H1 (cell line): ENCODE data around the gene PKD1. TPM values are rescaled to one million over a fixed set of nuclear protein-coding genes. Genes with fewer than 3 reads are reported as not detected.

Source experiments
- CTCF ChIA-PET: fragments of 300-600 bp; sonication (Branson Sonifier 250); formaldehyde crosslinking; loops from one replicate; lab custom pipeline; 2021; ENCODE audit not compliant: partially characterized antibody; lab: Charles Lee
- POLR2A ChIA-PET: fragments of 300-600 bp; sonication (Branson Sonifier 250); formaldehyde crosslinking; loops from one replicate; lab custom pipeline; 2021; ENCODE audit warnings: inconsistent platforms; ENCODE audit not compliant: partially characterized antibody; lab: Charles Lee
- DNase-seq, 2 experiments: peaks; one replicate each; pipeline versions ENCODE4 v3.0.0 to v3.0.0-alpha.2; 2010 to 2022; ENCODE audit warnings: low spot score in 2 of 2, low read depth in 1 of 2, mixed read lengths in 1 of 2
- FAIRE-seq: peaks from 2 replicates; lab custom pipeline; 2011; peaks lifted over from hg19 to GRCh38; lab: Jason Lieb, UNC
- H2AFZ ChIP-seq: 2 replicates; pipeline ENCODE4 v1.8.1; 2012; ENCODE audit warnings: low read length, inconsistent platforms
- H2AK5ac ChIP-seq: 2 replicates; pipeline ENCODE4 v1.6.1; 2013; ENCODE audit warnings: low read depth, low read length
- H2BK120ac ChIP-seq: replicated peaks from 2 replicates; pipeline ENCODE3; 2013; ENCODE audit warnings: low read depth, low read length, inconsistent platforms
- H2BK12ac ChIP-seq: 2 replicates; pipeline ENCODE4 v1.6.1; 2013; ENCODE audit warnings: low read depth, low read length
- H2BK15ac ChIP-seq: 2 replicates; pipeline ENCODE4 v1.6.1; 2013; ENCODE audit warnings: low read length
- H2BK20ac ChIP-seq: 2 replicates; pipeline ENCODE4 v1.6.1; 2013; ENCODE audit warnings: low read length
- H2BK5ac ChIP-seq: 2 replicates; pipeline ENCODE4 v1.6.1; 2013; ENCODE audit warnings: low read depth, low read length
- H3K14ac ChIP-seq: 2 replicates; pipeline ENCODE4 v1.6.1; 2013; ENCODE audit warnings: inconsistent platforms; ENCODE audit not compliant: insufficient read length
- H3K18ac ChIP-seq: 2 replicates; pipeline ENCODE4 v1.6.1; 2013; ENCODE audit warnings: low read length; ENCODE audit errors: extremely low read depth
- H3K23ac ChIP-seq: 2 replicates; pipeline ENCODE4 v1.6.1; 2013; ENCODE audit warnings: inconsistent platforms; ENCODE audit not compliant: insufficient read length
- H3K23me2 ChIP-seq: 2 replicates; pipeline ENCODE4 v1.6.1; 2013; ENCODE audit warnings: low read depth, low read length
- H3K27ac ChIP-seq: 2 replicates; pipeline ENCODE4 v1.6.1; 2011; ENCODE audit warnings: low read depth, low read length, inconsistent platforms
- H3K27me3 ChIP-seq, 4 experiments: replicated peaks in 1 of 4; 1 replicate in 1 of 4; 2 replicates in 3 of 4; pipeline versions ENCODE4 v1.6.1 to v1.8.1; 2011 to 2013; ENCODE audit warnings: low read length in 3 of 4, mild to moderate bottlenecking in 3 of 4, inconsistent platforms in 2 of 4, mixed read lengths in 2 of 4, moderate library complexity in 1 of 4; ENCODE audit not compliant: control insufficient read depth in 3 of 4, insufficient read depth in 3 of 4; ENCODE audit errors: extremely low read depth in 1 of 4
- H3K36me3 ChIP-seq, 4 experiments: 2 replicates each; pipeline versions ENCODE4 v1.6.1 to v1.8.1; 2011 to 2013; ENCODE audit warnings: mild to moderate bottlenecking in 4 of 4, low read length in 3 of 4, moderate library complexity in 2 of 4, control low read depth in 1 of 4, inconsistent platforms in 1 of 4; ENCODE audit not compliant: insufficient read depth in 4 of 4, control insufficient read depth in 2 of 4
- H3K4ac ChIP-seq: replicated peaks from 2 replicates; pipeline ENCODE3; 2013; ENCODE audit warnings: low read length, low read depth, mixed read lengths, inconsistent platforms; ENCODE audit not compliant: insufficient read length
- H3K4me1 ChIP-seq, 4 experiments: replicated peaks in 1 of 4; 1 replicate in 1 of 4; 2 replicates in 3 of 4; pipeline versions ENCODE4 v1.6.1 to v1.8.1; 2011 to 2013; ENCODE audit warnings: low read length in 3 of 4, inconsistent platforms in 2 of 4, mixed read lengths in 1 of 4; ENCODE audit not compliant: insufficient read depth in 4 of 4, control insufficient read depth in 3 of 4
- H3K4me2 ChIP-seq, 2 experiments: 2 replicates each; pipeline versions ENCODE4 v1.6.1 to v1.8.1; 2011 to 2013; ENCODE audit warnings: low read depth in 2 of 2, low read length in 2 of 2, control low read depth in 1 of 2, inconsistent platforms in 1 of 2, mild to moderate bottlenecking in 1 of 2; ENCODE audit not compliant: insufficient read depth in 1 of 2
- H3K4me3 ChIP-seq, 4 experiments: fragments of 200-600, 300-600 bp in 1 of 4; sonication (generic), shearing (Covaris generic), sonication (Bioruptor Twin) in 1 of 4; 2 replicates each; pipeline versions ENCODE4 v1.5.1 to v1.8.1; 2011 to 2016; ENCODE audit warnings: low read length in 4 of 4, low read depth in 3 of 4, control low read depth in 2 of 4, inconsistent platforms in 2 of 4, mild to moderate bottlenecking in 2 of 4, mixed read lengths in 1 of 4, moderate library complexity in 1 of 4; ENCODE audit not compliant: insufficient read depth in 2 of 4; ENCODE audit errors: extremely low read depth in 1 of 4
- H3K56ac ChIP-seq: replicated peaks from 2 replicates; pipeline ENCODE3; 2013; ENCODE audit warnings: low read depth, mild to moderate bottlenecking, mixed read lengths, low read length, inconsistent platforms; ENCODE audit not compliant: insufficient read length
- H3K79me1 ChIP-seq: 2 replicates; pipeline ENCODE4 v1.6.1; 2013; ENCODE audit warnings: low read depth, low read length, control low read depth
- H3K79me2 ChIP-seq, 2 experiments: 2 replicates each; pipeline versions ENCODE4 v1.6.1 to v1.8.1; 2012 to 2013; ENCODE audit warnings: low read length in 2 of 2, mild to moderate bottlenecking in 2 of 2, inconsistent platforms in 1 of 2; ENCODE audit not compliant: insufficient read depth in 2 of 2, control insufficient read depth in 1 of 2
- H3K9ac ChIP-seq, 4 experiments: replicated peaks in 1 of 4; 1 replicate in 1 of 4; 2 replicates in 3 of 4; pipeline versions ENCODE4 v1.6.1 to v1.8.1; 2011 to 2013; ENCODE audit warnings: low read depth in 3 of 4, low read length in 3 of 4, control low read depth in 2 of 4, mild to moderate bottlenecking in 2 of 4, moderate library complexity in 2 of 4, inconsistent platforms in 1 of 4; ENCODE audit errors: extremely low read depth in 1 of 4
- H3K9me3 ChIP-seq, 2 experiments: 2 replicates each; pipeline versions ENCODE4 v1.6.1 to v1.8.1; 2012 to 2013; ENCODE audit warnings: mild to moderate bottlenecking in 2 of 2, moderate library complexity in 2 of 2, control low read depth in 1 of 2, inconsistent platforms in 1 of 2, low read depth in 1 of 2, low read length in 1 of 2, mixed read lengths in 1 of 2; ENCODE audit not compliant: insufficient read depth in 2 of 2
- H4K20me1 ChIP-seq, 2 experiments: replicated peaks in 1 of 2; 2 replicates each; pipeline versions ENCODE3 to v1.8.1; 2011 to 2013; ENCODE audit warnings: inconsistent platforms in 2 of 2, low read length in 2 of 2, mild to moderate bottlenecking in 1 of 2; ENCODE audit not compliant: insufficient read depth in 2 of 2, control insufficient read depth in 1 of 2
- H4K5ac ChIP-seq: 2 replicates; pipeline ENCODE4 v1.6.1; 2013; ENCODE audit warnings: low read length, low read depth, mixed read lengths, inconsistent platforms; ENCODE audit not compliant: insufficient read length
- H4K8ac ChIP-seq: 2 replicates; pipeline ENCODE4 v1.8.0; 2013; ENCODE audit warnings: mild to moderate bottlenecking, moderate library complexity, low read length, inconsistent platforms; ENCODE audit not compliant: insufficient read depth; ENCODE audit errors: extremely low read depth
- H4K91ac ChIP-seq: replicated peaks from 2 replicates; pipeline ENCODE3; 2013; ENCODE audit warnings: low read length, mixed read lengths, inconsistent platforms; ENCODE audit not compliant: insufficient read length
- ASH2L ChIP-seq: fragments of 200-600, 300-600 bp; sonication (generic); IDR thresholded peaks from one replicate; pipeline ENCODE4 v1.7.1; 2017; ENCODE audit warnings: low read length
- CEBPB ChIP-seq: IDR thresholded peaks from 2 replicates; pipeline ENCODE4 v1.6.1; 2012; ENCODE audit warnings: low read depth, low read length
- CTBP2 ChIP-seq: IDR thresholded peaks from 2 replicates; pipeline ENCODE4 v1.7.0; 2011; ENCODE audit warnings: borderline replicate concordance, mild to moderate bottlenecking, moderate library complexity, mixed read lengths, low read length; ENCODE audit not compliant: insufficient read depth, insufficient read length
- GABPA ChIP-seq: IDR thresholded peaks from 2 replicates; pipeline ENCODE4 v1.6.1; 2011; ENCODE audit warnings: mild to moderate bottlenecking, low read length, moderate library complexity, borderline replicate concordance; ENCODE audit not compliant: insufficient read depth
- KDM1A ChIP-seq: fragments of 200-600, 300-600 bp; sonication (generic); IDR thresholded peaks from 2 replicates; pipeline ENCODE4 v1.7.1; 2016; ENCODE audit warnings: mild to moderate bottlenecking, low read length, borderline replicate concordance
- PHF8 ChIP-seq: fragments of 200-600 bp; sonication (generic); conservative IDR thresholded peaks from 2 replicates; pipeline ENCODE4 v1.7.1; 2012; ENCODE audit warnings: low read depth, mild to moderate bottlenecking, inconsistent platforms, low read length, moderate library complexity
- SP2 ChIP-seq: IDR thresholded peaks from 2 replicates; pipeline ENCODE4 v1.6.1; 2012; ENCODE audit warnings: mild to moderate bottlenecking, low read length, inconsistent platforms
- SUZ12 ChIP-seq: fragments of 200-600 bp; sonication (generic); IDR thresholded peaks from 2 replicates; pipeline ENCODE4 v1.6.1; 2012; ENCODE audit warnings: mild to moderate bottlenecking, inconsistent platforms, low read length, moderate library complexity, mixed read lengths
- TAF1 ChIP-seq: IDR thresholded peaks from 2 replicates; pipeline ENCODE4 v1.6.1; 2011; ENCODE audit warnings: mild to moderate bottlenecking, low read depth, low read length
- TAF7 ChIP-seq: optimal IDR thresholded peaks from 2 replicates; pipeline ENCODE3; 2011; ENCODE audit warnings: low read depth, mild to moderate bottlenecking, inconsistent platforms, low read length, moderate library complexity, borderline replicate concordance
- TBP ChIP-seq: IDR thresholded peaks from 2 replicates; pipeline ENCODE4 v1.6.1; 2011; ENCODE audit warnings: low read depth, low read length, improper control_type of control experiment
- WGBS, 2 experiments: shearing (Covaris generic) in 1 of 2; methylation state at CpG; one replicate each; pipeline versions ENCODE4 v1.1.6 to v1.1.7; 2013 to 2015; ENCODE audit warnings: low lambda C conversion rate in 2 of 2, mixed read lengths in 2 of 2, inconsistent platforms in 1 of 2, low coverage in 1 of 2, missing lambda C conversion rate in 1 of 2; ENCODE audit not compliant: insufficient replicate concordance in 2 of 2, insufficient coverage in 1 of 2, insufficient read length in 1 of 2; ENCODE audit errors: extremely low coverage in 1 of 2, missing lambda C conversion rate in 1 of 2; 5-methylcytosine and 5-hydroxymethylcytosine counted together
- polyA plus RNA-seq, 7 experiments: library from polyadenylated mRNA; depleted of rRNA in 3 of 7; stranded (reverse) in 5 of 7; unstranded in 2 of 7; fragments of >200 nt in 5 of 7; fragments of 200-250 nt in 2 of 7; gene quantifications; 1 replicate in 5 of 7; 2 replicates in 1 of 7; 4 replicates in 1 of 7; pipeline versions ENCODE4 v1.2.1 to v1.2.3, GENCODE V29; 2011 to 2013; ENCODE audit warnings: missing spikeins in 2 of 7, mixed read lengths in 2 of 7
- total RNA-seq: library from RNA; stranded (reverse); fragmentation: NEBNext Ultra II Directional; extraction: Animal tissue kit (Norgen Biotek cat#: 25700); gene quantifications from 2 replicates; pipeline ENCODE4 v1.2.1, GENCODE V29; 2021
- TF ChIP-seq, protein P1 (sequence below): IDR thresholded peaks from 2 replicates; pipeline ENCODE4 v1.6.1; 2011; ENCODE audit warnings: low read depth, mild to moderate bottlenecking, low read length; ENCODE audit not compliant: insufficient read depth
- TF ChIP-seq, protein P2 (sequence below): IDR thresholded peaks from 2 replicates; pipeline ENCODE4 v1.6.1; 2012; ENCODE audit warnings: inconsistent platforms

The PKD1 gene
- total and polyA plus RNA-seq, 2 of the 8 experiments (the other 6 are each of a cell fraction or from before 2014, with no cell fraction given), result 40.6 to 52.7 TPM

DNA sequence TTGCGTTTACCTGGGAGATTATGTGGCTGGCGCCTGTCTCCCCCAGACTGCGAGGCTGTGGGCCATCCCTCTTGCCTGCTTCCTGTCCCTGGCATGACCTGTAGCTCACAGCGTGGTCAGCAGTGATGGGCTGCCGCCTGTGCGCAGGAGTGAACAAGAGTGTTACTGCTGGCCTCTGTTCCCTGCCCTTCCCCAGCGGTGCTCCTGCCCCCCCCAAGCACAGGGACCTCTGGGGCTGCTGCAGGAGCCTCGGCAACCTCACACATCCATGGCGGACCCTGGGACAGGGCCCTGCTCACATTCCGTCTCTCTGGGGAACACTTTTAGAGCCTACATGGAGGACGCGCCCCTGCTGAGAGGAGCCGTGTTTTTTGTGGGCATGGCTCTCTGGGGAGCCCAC, 77.3 kb downstream of the PKD1 start:
- H2AK5ac ChIP-seq, result no peak overlapping the region
- H4K20me1 ChIP-seq, result peaks cover 2 to 14% of the 10 kb centered on the region in 2 experiments
- WGBS, 2 experiments, result 86% methylated on average over 12 of the region's 13 CpGs; no CpG with 5 or more reads in 1 of the 2 experiments
- no peak overlapping the region for H3K14ac ChIP-seq
- H2BK15ac ChIP-seq, result no peak overlapping the region
- no peak overlapping the region for H3K56ac ChIP-seq
- H3K9me3 ChIP-seq, result no peaks in the 10 kb centered on the region
- H3K18ac ChIP-seq, result no peak overlapping the region
- no peak overlapping the region for H3K4me2 ChIP-seq
- ChIA-PET POLR2A (interaction anchor here (1.3 to 1.6 kb wide), 3 partner anchors 14 to 97 kb away, joined by 4 to 5 read pairs (median 5); no protein-coding TSS in a partner anchor), CTCF (interaction anchor here (0.9 to 1.0 kb wide), 3 partner anchors 13 to 82 kb away, joined by 3 read pairs; no protein-coding TSS in a partner anchor)
- no peaks in the 10 kb centered on the region for H3K79me2 ChIP-seq
- no peak overlapping the region for H3K4me3 ChIP-seq
- no peak overlapping the region for H4K5ac ChIP-seq
- no peak for DNase-seq
- no peak overlapping the region for H4K8ac ChIP-seq
- no peaks in the 10 kb centered on the region for H3K27me3 ChIP-seq
- H3K79me1 ChIP-seq, result no peaks in the 10 kb centered on the region
- no peak overlapping the region for H2BK5ac ChIP-seq
- no peak overlapping the region for H3K4ac ChIP-seq
- peaks cover 0 to 9% (median 1%) of the 10 kb centered on the region in 4 experiments; a peak in 4 of 8 replicates for H3K36me3 ChIP-seq
- H2BK12ac ChIP-seq, result no peak overlapping the region
- H2BK120ac ChIP-seq, result no peak overlapping the region
- H3K9ac ChIP-seq, result no peak overlapping the region
- no peak for FAIRE-seq
- no peaks in the 10 kb centered on the region for H3K4me1 ChIP-seq
- no peak overlapping the region for H2BK20ac ChIP-seq
- no peak overlapping the region for H3K23ac ChIP-seq
- 0 out of 2 replicates have a peak overlapping the region, but pooled peaks have one; percentile 45 for H3K27ac ChIP-seq
- H2AFZ ChIP-seq, result no peak overlapping the region
- no peak overlapping the region for H4K91ac ChIP-seq
- H3K23me2 ChIP-seq, result no peaks in the 10 kb centered on the region
- TF ChIP-seq TBP (no peak), TAF7 (no peak), SUZ12 (no peak), KDM1A (no peak), SP2 (no peak), GABPA (no peak), CTBP2 (no peak), PHF8 (no peak), ASH2L (no peak), TAF1 (no peak), CEBPB (no peak)
- TF ChIP-seq, protein P1, sequence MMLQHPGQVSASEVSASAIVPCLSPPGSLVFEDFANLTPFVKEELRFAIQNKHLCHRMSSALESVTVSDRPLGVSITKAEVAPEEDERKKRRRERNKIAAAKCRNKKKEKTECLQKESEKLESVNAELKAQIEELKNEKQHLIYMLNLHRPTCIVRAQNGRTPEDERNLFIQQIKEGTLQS, result no peak
- TF ChIP-seq, protein P2, sequence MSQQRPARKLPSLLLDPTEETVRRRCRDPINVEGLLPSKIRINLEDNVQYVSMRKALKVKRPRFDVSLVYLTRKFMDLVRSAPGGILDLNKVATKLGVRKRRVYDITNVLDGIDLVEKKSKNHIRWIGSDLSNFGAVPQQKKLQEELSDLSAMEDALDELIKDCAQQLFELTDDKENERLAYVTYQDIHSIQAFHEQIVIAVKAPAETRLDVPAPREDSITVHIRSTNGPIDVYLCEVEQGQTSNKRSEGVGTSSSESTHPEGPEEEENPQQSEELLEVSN, result no peak
